GM23338 (cell line): ENCODE results near the gene DCHS1. TPM values are rescaled to one million over a fixed set of nuclear protein-coding genes. Genes with fewer than 3 reads are reported as not detected.

ENCODE experiments used
- ATAC-seq: fragments of 200-7000 bp; cut with Tn5 transposase; 3 replicates; pipeline ENCODE4 v1.9.1; 2020
- DNase-seq: peaks from one replicate; pipeline ENCODE4 v3.0.0-alpha.2; 2015; ENCODE audit warnings: low spot score
- H2AFZ ChIP-seq: fragments of 200-600 bp; sonication (generic); 2 replicates; pipeline ENCODE4 v1.8.0; 2016; ENCODE audit warnings: antibody characterized with exemption, mild to moderate bottlenecking, moderate library complexity
- H3F3A ChIP-seq: fragments of 200-600 bp; sonication (generic); replicated peaks from 2 replicates; pipeline ENCODE4 v1.8.0; 2017; ENCODE audit warnings: antibody characterized with exemption, mixed run types, low read depth
- H3K27ac ChIP-seq: fragments of 200-600 bp; sonication (generic); 2 replicates; pipeline ENCODE4 v1.6.1; 2016; ENCODE audit warnings: low read depth
- H3K27me3 ChIP-seq: fragments of 200-600 bp; sonication (generic); 2 replicates; pipeline ENCODE4 v1.8.0; 2016; ENCODE audit warnings: mild to moderate bottlenecking, mixed run types, moderate library complexity; ENCODE audit not compliant: insufficient read depth
- H3K36me3 ChIP-seq: fragments of 200-600 bp; sonication (generic); 2 replicates; pipeline ENCODE4 v1.8.0; 2016; ENCODE audit warnings: mild to moderate bottlenecking; ENCODE audit not compliant: insufficient read depth
- H3K4me1 ChIP-seq: fragments of 200-600 bp; sonication (generic); 2 replicates; pipeline ENCODE4 v1.8.0; 2016; ENCODE audit warnings: mild to moderate bottlenecking, moderate library complexity; ENCODE audit not compliant: insufficient read depth
- H3K4me2 ChIP-seq: fragments of 200-600 bp; sonication (generic); 2 replicates; pipeline ENCODE4 v1.7.1; 2017; ENCODE audit warnings: mixed run types
- H3K4me3 ChIP-seq: fragments of 200-600 bp; sonication (generic); 2 replicates; pipeline ENCODE4 v1.6.1; 2016; ENCODE audit warnings: mixed run types
- H3K79me2 ChIP-seq: fragments of 200-600 bp; sonication (generic); replicated peaks from 2 replicates; pipeline ENCODE4 v1.8.0; 2017; ENCODE audit warnings: mild to moderate bottlenecking; ENCODE audit not compliant: insufficient read depth
- H3K9me2 ChIP-seq: fragments of 200-600 bp; sonication (generic); 2 replicates; pipeline ENCODE4 v1.8.0; 2017; ENCODE audit not compliant: insufficient read depth
- H4K20me1 ChIP-seq: fragments of 200-600 bp; sonication (generic); replicated peaks from 2 replicates; pipeline ENCODE4 v1.8.0; 2017; ENCODE audit warnings: mild to moderate bottlenecking; ENCODE audit not compliant: insufficient read depth
- H3K27ac Mint-ChIP-seq: 2 replicates; pipeline ENCODE4 v1.8.0; 2020; ENCODE audit warnings: inconsistent platforms, mild to moderate bottlenecking, moderate library complexity, mixed read lengths
- H3K27me3 Mint-ChIP-seq: 3 replicates; pipeline ENCODE4 v1.8.0; 2022; ENCODE audit warnings: low read depth, mild to moderate bottlenecking, moderate library complexity, mixed read lengths, inconsistent platforms; ENCODE audit not compliant: insufficient read depth, poor library complexity
- H3K36me3 Mint-ChIP-seq: 3 replicates; pipeline ENCODE4 v1.8.0; 2021; ENCODE audit warnings: low read depth, mild to moderate bottlenecking, inconsistent platforms, moderate library complexity, mixed read lengths
- H3K4me1 Mint-ChIP-seq: 3 replicates; pipeline ENCODE4 v1.8.0; 2020; ENCODE audit warnings: mild to moderate bottlenecking, inconsistent platforms, mixed read lengths
- H3K4me3 Mint-ChIP-seq: 3 replicates; pipeline ENCODE4 v1.8.0; 2021; ENCODE audit warnings: moderate library complexity, mild to moderate bottlenecking, inconsistent platforms, mixed read lengths
- H3K9me3 Mint-ChIP-seq: 3 replicates; pipeline ENCODE4 v1.8.0; 2020; ENCODE audit warnings: moderate library complexity, mild to moderate bottlenecking, inconsistent platforms, mixed read lengths
- CREB1 ChIP-seq: fragments of 250-450 bp; sonication (Bioruptor Pico); IDR thresholded peaks from 2 replicates; pipeline ENCODE4 v1.5.0; 2020; ENCODE audit warnings: low read depth, mild to moderate bottlenecking, moderate library complexity
- EZH2 ChIP-seq: fragments of 200-600 bp; sonication (generic); IDR thresholded peaks from one replicate; pipeline ENCODE4 v1.8.0; 2017; ENCODE audit warnings: antibody characterized with exemption, mild to moderate bottlenecking, low read depth; ENCODE audit not compliant: unreplicated experiment
- EZH2phosphoT487 ChIP-seq: fragments of 200-600 bp; sonication (generic); IDR thresholded peaks from one replicate; pipeline ENCODE4 v1.8.1; 2018; ENCODE audit warnings: antibody characterized with exemption; ENCODE audit not compliant: unreplicated experiment
- JUNB ChIP-seq: IDR thresholded peaks from one replicate; pipeline ENCODE4 v1.6.1; 2016; ENCODE audit warnings: antibody characterized with exemption; ENCODE audit not compliant: unreplicated experiment
- NANOG ChIP-seq: IDR thresholded peaks from 2 replicates; pipeline ENCODE4 v1.6.1; 2016; ENCODE audit warnings: antibody characterized with exemption, borderline replicate concordance
- POLR2AphosphoS5 ChIP-seq: IDR thresholded peaks from 2 replicates; pipeline ENCODE4 v1.6.1; 2016; ENCODE audit warnings: antibody characterized with exemption, low read depth
- STAT1 ChIP-seq: IDR thresholded peaks from one replicate; pipeline ENCODE4 v1.6.1; 2016; ENCODE audit warnings: antibody characterized with exemption; ENCODE audit not compliant: unreplicated experiment
- ZNF114 ChIP-seq: fragments of 250-450 bp; sonication (Bioruptor Pico); IDR thresholded peaks from 2 replicates; pipeline ENCODE4 v1.5.0; 2020; ENCODE audit warnings: mild to moderate bottlenecking, moderate library complexity
- ZNF331 ChIP-seq: fragments of 250-450 bp; sonication (Bioruptor Pico); IDR thresholded peaks from 2 replicates; pipeline ENCODE4 v1.5.0; 2020; ENCODE audit warnings: low read depth, mild to moderate bottlenecking, moderate library complexity
- polyA plus RNA-seq: library from polyadenylated mRNA; unstranded; fragments of >200 nt; fragmentation: Nextera tagmentation; extraction: Ambion mirVana; gene quantifications from 2 replicates; pipeline ENCODE4 v1.2.1, GENCODE V29; 2016
- total RNA-seq: library from RNA; depleted of rRNA; stranded (reverse); fragments of >200 nt; shearing (Covaris generic); gene quantifications from 2 replicates; pipeline ENCODE4 v1.2.3, GENCODE V29; 2014
- TF ChIP-seq, protein P1 (sequence below): IDR thresholded peaks from 2 replicates; pipeline ENCODE4 v1.6.1; 2016; ENCODE audit warnings: antibody characterized with exemption
- TF ChIP-seq, protein P2 (sequence below): fragments of 250-450 bp; sonication (Bioruptor Pico); IDR thresholded peaks from 2 replicates; pipeline ENCODE4 v1.5.0; 2020; ENCODE audit warnings: mild to moderate bottlenecking, moderate library complexity
- TF ChIP-seq, protein P3 (sequence below): IDR thresholded peaks from one replicate; pipeline ENCODE4 v1.6.1; 2018; ENCODE audit warnings: antibody characterized with exemption; ENCODE audit not compliant: unreplicated experiment
- TF ChIP-seq, protein P4 (sequence below), 2 experiments: fragments of 200-600 bp in 1 of 2; sonication (generic) in 1 of 2; conservative IDR thresholded peaks; 2 replicates each; pipeline versions ENCODE4 v1.5.1 to v1.6.1; 2016 to 2017; ENCODE audit warnings: antibody characterized with exemption in 2 of 2, low read depth in 2 of 2, mild to moderate bottlenecking in 2 of 2, moderate library complexity in 1 of 2

The DCHS1 gene
- total and polyA plus RNA-seq, 2 experiments from 2014 or later = 2.3 to 20.7 TPM

DNA sequence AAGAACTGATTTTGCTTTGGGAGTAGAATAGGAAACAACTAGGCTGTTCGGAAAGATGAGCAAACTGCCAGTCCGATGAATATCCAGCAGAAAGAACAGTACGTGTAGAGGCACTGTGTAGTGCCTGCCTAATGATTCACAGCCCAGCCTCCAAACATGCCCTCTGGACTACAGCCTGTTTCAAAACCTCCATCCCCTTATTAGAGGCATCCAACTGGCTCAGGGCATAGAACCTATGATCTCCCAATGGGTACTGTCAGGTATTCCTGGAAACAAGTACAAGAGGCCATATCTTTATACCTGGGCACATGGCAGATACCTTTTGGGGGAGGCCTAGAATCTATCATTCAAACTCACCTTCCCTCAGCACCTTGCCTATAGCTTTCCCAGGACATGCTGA is 57.1 kb downstream of the DCHS1 start:
- no peaks in the 10 kb centered on the region for H3K9me2 ChIP-seq
- H3K36me3 ChIP-seq = peaks cover 6% of the 10 kb centered on the region; the same call in 1 of the 2 replicates
- H4K20me1 ChIP-seq = no peaks in the 10 kb centered on the region; the same call in 1 of the 2 replicates
- Mint-ChIP-seq H3K4me3 (no peak overlapping the region), H3K4me1 (peaks cover 10% of the 10 kb centered on the region; the same call in 2 of the 3 replicates), H3K27ac (no peak overlapping the region), H3K9me3 (no peaks in the 10 kb centered on the region), H3K36me3 (peaks cover 17% of the 10 kb centered on the region), H3K27me3 (no peaks in the 10 kb centered on the region)
- H3F3A ChIP-seq = no peaks in the 10 kb centered on the region
- no peak overlapping the region for H3K4me3 ChIP-seq
- no peaks in the 10 kb centered on the region for H3K27me3 ChIP-seq
- H3K4me1 ChIP-seq = no peaks in the 10 kb centered on the region; the same call in 1 of the 2 replicates
- H3K4me2 ChIP-seq = no peak overlapping the region
- H3K79me2 ChIP-seq = peaks cover 17% of the 10 kb centered on the region
- no peak overlapping the region for H2AFZ ChIP-seq
- ATAC-seq (no peak), DNase-seq (no peak)
- no peak overlapping the region for H3K27ac ChIP-seq
- TF ChIP-seq ZNF114 (CRISPR knock-in tag) (no peak), EZH2 (no peak), NANOG (no peak), POLR2AphosphoS5 (no peak), EZH2phosphoT487 (no peak), CREB1 (CRISPR knock-in tag) (no peak), ZNF331 (no peak), JUNB (no peak), STAT1 (no peak)
- TF ChIP-seq, protein P1, sequence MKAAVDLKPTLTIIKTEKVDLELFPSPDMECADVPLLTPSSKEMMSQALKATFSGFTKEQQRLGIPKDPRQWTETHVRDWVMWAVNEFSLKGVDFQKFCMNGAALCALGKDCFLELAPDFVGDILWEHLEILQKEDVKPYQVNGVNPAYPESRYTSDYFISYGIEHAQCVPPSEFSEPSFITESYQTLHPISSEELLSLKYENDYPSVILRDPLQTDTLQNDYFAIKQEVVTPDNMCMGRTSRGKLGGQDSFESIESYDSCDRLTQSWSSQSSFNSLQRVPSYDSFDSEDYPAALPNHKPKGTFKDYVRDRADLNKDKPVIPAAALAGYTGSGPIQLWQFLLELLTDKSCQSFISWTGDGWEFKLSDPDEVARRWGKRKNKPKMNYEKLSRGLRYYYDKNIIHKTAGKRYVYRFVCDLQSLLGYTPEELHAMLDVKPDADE = no peak
- TF ChIP-seq, protein P2, sequence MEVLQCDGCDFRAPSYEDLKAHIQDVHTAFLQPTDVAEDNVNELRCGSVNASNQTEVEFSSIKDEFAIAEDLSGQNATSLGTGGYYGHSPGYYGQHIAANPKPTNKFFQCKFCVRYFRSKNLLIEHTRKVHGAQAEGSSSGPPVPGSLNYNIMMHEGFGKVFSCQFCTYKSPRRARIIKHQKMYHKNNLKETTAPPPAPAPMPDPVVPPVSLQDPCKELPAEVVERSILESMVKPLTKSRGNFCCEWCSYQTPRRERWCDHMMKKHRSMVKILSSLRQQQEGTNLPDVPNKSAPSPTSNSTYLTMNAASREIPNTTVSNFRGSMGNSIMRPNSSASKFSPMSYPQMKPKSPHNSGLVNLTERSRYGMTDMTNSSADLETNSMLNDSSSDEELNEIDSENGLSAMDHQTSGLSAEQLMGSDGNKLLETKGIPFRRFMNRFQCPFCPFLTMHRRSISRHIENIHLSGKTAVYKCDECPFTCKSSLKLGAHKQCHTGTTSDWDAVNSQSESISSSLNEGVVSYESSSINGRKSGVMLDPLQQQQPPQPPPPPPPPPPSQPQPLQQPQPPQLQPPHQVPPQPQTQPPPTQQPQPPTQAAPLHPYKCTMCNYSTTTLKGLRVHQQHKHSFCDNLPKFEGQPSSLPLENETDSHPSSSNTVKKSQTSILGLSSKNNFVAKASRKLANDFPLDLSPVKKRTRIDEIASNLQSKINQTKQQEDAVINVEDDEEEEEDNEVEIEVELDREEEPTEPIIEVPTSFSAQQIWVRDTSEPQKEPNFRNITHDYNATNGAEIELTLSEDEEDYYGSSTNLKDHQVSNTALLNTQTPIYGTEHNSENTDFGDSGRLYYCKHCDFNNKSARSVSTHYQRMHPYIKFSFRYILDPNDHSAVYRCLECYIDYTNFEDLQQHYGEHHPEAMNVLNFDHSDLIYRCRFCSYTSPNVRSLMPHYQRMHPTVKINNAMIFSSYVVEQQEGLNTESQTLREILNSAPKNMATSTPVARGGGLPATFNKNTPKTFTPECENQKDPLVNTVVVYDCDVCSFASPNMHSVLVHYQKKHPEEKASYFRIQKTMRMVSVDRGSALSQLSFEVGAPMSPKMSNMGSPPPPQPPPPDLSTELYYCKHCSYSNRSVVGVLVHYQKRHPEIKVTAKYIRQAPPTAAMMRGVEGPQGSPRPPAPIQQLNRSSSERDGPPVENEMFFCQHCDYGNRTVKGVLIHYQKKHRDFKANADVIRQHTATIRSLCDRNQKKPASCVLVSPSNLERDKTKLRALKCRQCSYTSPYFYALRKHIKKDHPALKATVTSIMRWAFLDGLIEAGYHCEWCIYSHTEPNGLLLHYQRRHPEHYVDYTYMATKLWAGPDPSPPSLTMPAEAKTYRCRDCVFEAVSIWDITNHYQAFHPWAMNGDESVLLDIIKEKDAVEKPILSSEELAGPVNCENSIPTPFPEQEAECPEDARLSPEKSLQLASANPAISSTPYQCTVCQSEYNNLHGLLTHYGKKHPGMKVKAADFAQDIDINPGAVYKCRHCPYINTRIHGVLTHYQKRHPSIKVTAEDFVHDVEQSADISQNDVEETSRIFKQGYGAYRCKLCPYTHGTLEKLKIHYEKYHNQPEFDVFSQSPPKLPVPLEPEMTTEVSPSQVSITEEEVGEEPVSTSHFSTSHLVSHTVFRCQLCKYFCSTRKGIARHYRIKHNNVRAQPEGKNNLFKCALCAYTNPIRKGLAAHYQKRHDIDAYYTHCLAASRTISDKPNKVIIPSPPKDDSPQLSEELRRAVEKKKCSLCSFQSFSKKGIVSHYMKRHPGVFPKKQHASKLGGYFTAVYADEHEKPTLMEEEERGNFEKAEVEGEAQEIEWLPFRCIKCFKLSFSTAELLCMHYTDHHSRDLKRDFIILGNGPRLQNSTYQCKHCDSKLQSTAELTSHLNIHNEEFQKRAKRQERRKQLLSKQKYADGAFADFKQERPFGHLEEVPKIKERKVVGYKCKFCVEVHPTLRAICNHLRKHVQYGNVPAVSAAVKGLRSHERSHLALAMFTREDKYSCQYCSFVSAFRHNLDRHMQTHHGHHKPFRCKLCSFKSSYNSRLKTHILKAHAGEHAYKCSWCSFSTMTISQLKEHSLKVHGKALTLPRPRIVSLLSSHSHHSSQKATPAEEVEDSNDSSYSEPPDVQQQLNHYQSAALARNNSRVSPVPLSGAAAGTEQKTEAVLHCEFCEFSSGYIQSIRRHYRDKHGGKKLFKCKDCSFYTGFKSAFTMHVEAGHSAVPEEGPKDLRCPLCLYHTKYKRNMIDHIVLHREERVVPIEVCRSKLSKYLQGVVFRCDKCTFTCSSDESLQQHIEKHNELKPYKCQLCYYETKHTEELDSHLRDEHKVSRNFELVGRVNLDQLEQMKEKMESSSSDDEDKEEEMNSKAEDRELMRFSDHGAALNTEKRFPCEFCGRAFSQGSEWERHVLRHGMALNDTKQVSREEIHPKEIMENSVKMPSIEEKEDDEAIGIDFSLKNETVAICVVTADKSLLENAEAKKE (CRISPR knock-in tag) = no peak
- TF ChIP-seq, protein P3, sequence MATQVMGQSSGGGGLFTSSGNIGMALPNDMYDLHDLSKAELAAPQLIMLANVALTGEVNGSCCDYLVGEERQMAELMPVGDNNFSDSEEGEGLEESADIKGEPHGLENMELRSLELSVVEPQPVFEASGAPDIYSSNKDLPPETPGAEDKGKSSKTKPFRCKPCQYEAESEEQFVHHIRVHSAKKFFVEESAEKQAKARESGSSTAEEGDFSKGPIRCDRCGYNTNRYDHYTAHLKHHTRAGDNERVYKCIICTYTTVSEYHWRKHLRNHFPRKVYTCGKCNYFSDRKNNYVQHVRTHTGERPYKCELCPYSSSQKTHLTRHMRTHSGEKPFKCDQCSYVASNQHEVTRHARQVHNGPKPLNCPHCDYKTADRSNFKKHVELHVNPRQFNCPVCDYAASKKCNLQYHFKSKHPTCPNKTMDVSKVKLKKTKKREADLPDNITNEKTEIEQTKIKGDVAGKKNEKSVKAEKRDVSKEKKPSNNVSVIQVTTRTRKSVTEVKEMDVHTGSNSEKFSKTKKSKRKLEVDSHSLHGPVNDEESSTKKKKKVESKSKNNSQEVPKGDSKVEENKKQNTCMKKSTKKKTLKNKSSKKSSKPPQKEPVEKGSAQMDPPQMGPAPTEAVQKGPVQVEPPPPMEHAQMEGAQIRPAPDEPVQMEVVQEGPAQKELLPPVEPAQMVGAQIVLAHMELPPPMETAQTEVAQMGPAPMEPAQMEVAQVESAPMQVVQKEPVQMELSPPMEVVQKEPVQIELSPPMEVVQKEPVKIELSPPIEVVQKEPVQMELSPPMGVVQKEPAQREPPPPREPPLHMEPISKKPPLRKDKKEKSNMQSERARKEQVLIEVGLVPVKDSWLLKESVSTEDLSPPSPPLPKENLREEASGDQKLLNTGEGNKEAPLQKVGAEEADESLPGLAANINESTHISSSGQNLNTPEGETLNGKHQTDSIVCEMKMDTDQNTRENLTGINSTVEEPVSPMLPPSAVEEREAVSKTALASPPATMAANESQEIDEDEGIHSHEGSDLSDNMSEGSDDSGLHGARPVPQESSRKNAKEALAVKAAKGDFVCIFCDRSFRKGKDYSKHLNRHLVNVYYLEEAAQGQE = no peak
- TF ChIP-seq, protein P4, sequence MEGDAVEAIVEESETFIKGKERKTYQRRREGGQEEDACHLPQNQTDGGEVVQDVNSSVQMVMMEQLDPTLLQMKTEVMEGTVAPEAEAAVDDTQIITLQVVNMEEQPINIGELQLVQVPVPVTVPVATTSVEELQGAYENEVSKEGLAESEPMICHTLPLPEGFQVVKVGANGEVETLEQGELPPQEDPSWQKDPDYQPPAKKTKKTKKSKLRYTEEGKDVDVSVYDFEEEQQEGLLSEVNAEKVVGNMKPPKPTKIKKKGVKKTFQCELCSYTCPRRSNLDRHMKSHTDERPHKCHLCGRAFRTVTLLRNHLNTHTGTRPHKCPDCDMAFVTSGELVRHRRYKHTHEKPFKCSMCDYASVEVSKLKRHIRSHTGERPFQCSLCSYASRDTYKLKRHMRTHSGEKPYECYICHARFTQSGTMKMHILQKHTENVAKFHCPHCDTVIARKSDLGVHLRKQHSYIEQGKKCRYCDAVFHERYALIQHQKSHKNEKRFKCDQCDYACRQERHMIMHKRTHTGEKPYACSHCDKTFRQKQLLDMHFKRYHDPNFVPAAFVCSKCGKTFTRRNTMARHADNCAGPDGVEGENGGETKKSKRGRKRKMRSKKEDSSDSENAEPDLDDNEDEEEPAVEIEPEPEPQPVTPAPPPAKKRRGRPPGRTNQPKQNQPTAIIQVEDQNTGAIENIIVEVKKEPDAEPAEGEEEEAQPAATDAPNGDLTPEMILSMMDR (conservative IDR thresholded peaks at IDR 0.05; ENCODE audit: low read depth in 2 of 2) = no peak
